Stimulated activated naive CD4-positive, alpha-beta T cell treated with Interleukin-2 at 50 U/mL for 16 hours (primary cell): Measurements from ENCODE around the gene SCTR.

Experiments
- DNase-seq: peaks from one replicate; lab custom pipeline; 2025; lab: John Stamatoyannopoulos, UW

Gene SCTR

GRCh38 chr2:119474371-119475224 lies 49.7 kb downstream of the SCTR start:
- no peak for DNase-seq

GRCh38 chr2:119473621-119474370 lies 50.5 kb downstream of the SCTR start:
- DNase-seq = no peak

GRCh38 chr2:119472749-119473148 lies 51.5 kb downstream of the SCTR start:
- no peak for DNase-seq

- no peak for DNase-seq
These were observed 54.5 kb downstream of the SCTR start for GRCh38 chr2:119469661-119470297.

GRCh38 chr2:119469131-119469530 lies 55.2 kb downstream of the SCTR start:
- no peak for DNase-seq

GRCh38 chr2:119468154-119468955 lies 55.9 kb downstream of the SCTR start:
- DNase-seq = no peak

- no peak for DNase-seq
These were observed 57.9 kb downstream of the SCTR start for GRCh38 chr2:119466373-119466772.

- DNase-seq = no peak
These were observed 58.6 kb downstream of the SCTR start for GRCh38 chr2:119465687-119466086.

- no peak for DNase-seq
These were observed 59.3 kb downstream of the SCTR start for GRCh38 chr2:119464981-119465380.

- no peak for DNase-seq
These were observed 60.3 kb downstream of the SCTR start for GRCh38 chr2:119463990-119464389.

- DNase-seq = no peak
These were observed 61.1 kb downstream of the SCTR start for GRCh38 chr2:119463136-119463535.

- DNase-seq = no peak
These were observed 61.7 kb downstream of the SCTR start for GRCh38 chr2:119462574-119462973.

- DNase-seq = no peak
These were observed 62.5 kb downstream of the SCTR start for GRCh38 chr2:119461811-119462210.

GRCh38 chr2:119460076-119460475 lies 64.2 kb downstream of the SCTR start:
- DNase-seq = no peak

- no peak for DNase-seq
These were observed 69.1 kb downstream of the SCTR start for GRCh38 chr2:119455066-119455718.

GRCh38 chr2:119453972-119454593 lies 70.2 kb downstream of the SCTR start:
- DNase-seq = no peak

- DNase-seq = no peak
These were observed 72.8 kb downstream of the SCTR start for GRCh38 chr2:119451336-119452050.

- DNase-seq = no peak
These were observed 74.8 kb downstream of the SCTR start for GRCh38 chr2:119449521-119449920.

- no peak for DNase-seq
These were observed 75.7 kb downstream of the SCTR start for GRCh38 chr2:119448427-119449141.

GRCh38 chr2:119446037-119446436 lies 78.2 kb downstream of the SCTR start:
- DNase-seq = no peak
